ENCODE results near the gene CLIP1. TPM values are rescaled to one million over a fixed set of nuclear protein-coding genes. Genes with fewer than 3 reads are reported as not detected.

Gene CLIP1
- total RNA-seq, 2 experiments from 2014 or later: 52.0 to 54.9 TPM

DNA sequence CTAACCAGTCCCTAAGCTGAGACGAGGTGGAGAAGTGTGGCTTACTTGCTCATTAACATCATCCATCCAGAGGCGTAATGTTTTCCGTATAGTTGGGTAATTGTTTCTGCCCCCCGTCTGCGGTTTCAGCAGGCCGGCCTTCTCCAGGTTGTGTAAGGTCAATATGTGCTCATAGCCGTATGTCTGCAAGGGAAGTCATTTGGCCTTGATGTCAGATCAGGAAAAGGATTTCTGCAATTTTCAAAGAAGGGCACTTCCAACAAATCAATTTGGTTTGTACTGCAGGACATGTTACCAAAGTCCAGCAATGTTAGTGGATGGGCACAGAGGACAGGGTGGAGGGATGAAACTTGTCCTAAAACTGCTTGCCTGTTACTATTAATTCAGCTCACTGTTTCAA is 186.7 kb downstream of the CLIP1 start:
- Histone ChIP-seq H3K4me1 (ENCODE audit: insufficient read depth, low read length) (no peaks in the 10 kb centered on the region), H3K4me3 (ENCODE audit: low read length) (no peak overlapping the region), H3K36me3 (ENCODE audit: insufficient read depth, low read length) (peaks cover 90% of the 10 kb centered on the region), H3K9me3 (ENCODE audit: control insufficient read depth in 1 of 2, insufficient read depth in 1 of 2, low read length in 2 of 2) (no peaks in the 10 kb centered on the region), H3K27ac (ENCODE audit: low read depth in 1 of 2, low read length in 2 of 2) (no peak overlapping the region), H3K27me3 (ENCODE audit: control insufficient read depth in 1 of 2, insufficient read depth in 2 of 2, low read length in 2 of 2) (no peaks in the 10 kb centered on the region)
- Mint-ChIP-seq H3K27me3 (no peaks in the 10 kb centered on the region), H3K27ac (no peak overlapping the region), H3K4me1 (ENCODE audit: low read depth) (peaks cover 5% of the 10 kb centered on the region), H3K36me3 (ENCODE audit: low read depth) (peaks cover 81% of the 10 kb centered on the region), H3K9me3 (no peaks in the 10 kb centered on the region), H3K4me3 (no peak overlapping the region)
- no peak for ATAC-seq (ENCODE audit: poor library complexity)
- no peak for DNase-seq
- POLR2A ChIA-PET: interaction anchor here (1.2 kb wide), 1 partner anchor 9 kb away, joined by 3 read pairs; no protein-coding TSS in a partner anchor
- CTCF ChIA-PET: no interaction called here
- TF ChIP-seq CTCF (IDR thresholded peaks at IDR 0.05): no peak
- intact Hi-C loops (cut with DNase I, micrococcal nuclease): loop anchor here in 1 of 2 experiments (10.0 kb wide), 1 partner anchor 1739 kb away; the partner anchor contains the start of genes CCDC92 and ZNF664

DNA sequence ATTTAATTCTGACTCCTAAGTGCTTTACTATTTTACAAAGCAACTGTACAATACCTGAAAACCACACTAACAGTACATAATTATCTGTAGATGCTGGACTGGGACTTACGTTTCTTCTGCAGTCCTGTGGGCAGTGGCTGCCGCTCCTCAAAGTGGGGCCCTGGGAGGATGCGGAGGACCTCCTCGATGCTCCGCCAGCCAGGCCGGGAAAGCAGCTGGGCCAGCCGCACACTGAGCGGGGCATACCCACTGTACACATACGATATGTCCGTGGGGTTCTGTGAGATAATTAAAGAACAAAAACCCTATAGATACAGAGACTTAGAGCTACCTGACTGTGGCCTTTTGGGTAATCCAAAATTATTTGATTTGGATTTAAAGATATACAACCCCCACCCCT is 189.8 kb downstream of the CLIP1 start:
- no peak for DNase-seq
- H3K4me1 Mint-ChIP-seq (ENCODE audit: low read depth): peaks cover 5% of the 10 kb centered on the region
- intact Hi-C loops (cut with DNase I, micrococcal nuclease): loop anchor here in 1 of 2 experiments (10.0 kb wide), 1 partner anchor 1742 kb away; the partner anchor contains the start of genes CCDC92 and ZNF664
- no peaks in the 10 kb centered on the region for H3K9me3 ChIP-seq (ENCODE audit: control insufficient read depth in 1 of 2, insufficient read depth in 1 of 2, low read length in 2 of 2)
- no peak overlapping the region for H3K27ac Mint-ChIP-seq
- ATAC-seq (ENCODE audit: poor library complexity): no peak
- H3K27me3 Mint-ChIP-seq: no peaks in the 10 kb centered on the region
- TF ChIP-seq CTCF (IDR thresholded peaks at IDR 0.05): no peak
- H3K36me3 ChIP-seq (ENCODE audit: insufficient read depth, low read length): peaks cover 76% of the 10 kb centered on the region
- no peaks in the 10 kb centered on the region for H3K9me3 Mint-ChIP-seq
- H3K4me3 ChIP-seq (ENCODE audit: low read length): no peak overlapping the region
- H3K27me3 ChIP-seq (ENCODE audit: control insufficient read depth in 1 of 2, insufficient read depth in 2 of 2, low read length in 2 of 2): no peaks in the 10 kb centered on the region
- H3K27ac ChIP-seq (ENCODE audit: low read depth in 1 of 2, low read length in 2 of 2): no peak overlapping the region
- no peak overlapping the region for H3K4me3 Mint-ChIP-seq
- CTCF ChIA-PET: interaction anchor here (1.4 kb wide), 1 partner anchor 11 kb away, joined by 4 read pairs; no protein-coding TSS in a partner anchor
- H3K36me3 Mint-ChIP-seq (ENCODE audit: low read depth): peaks cover 72% of the 10 kb centered on the region
- H3K4me1 ChIP-seq (ENCODE audit: insufficient read depth, low read length): no peaks in the 10 kb centered on the region
- POLR2A ChIA-PET: no interaction called here

DNA sequence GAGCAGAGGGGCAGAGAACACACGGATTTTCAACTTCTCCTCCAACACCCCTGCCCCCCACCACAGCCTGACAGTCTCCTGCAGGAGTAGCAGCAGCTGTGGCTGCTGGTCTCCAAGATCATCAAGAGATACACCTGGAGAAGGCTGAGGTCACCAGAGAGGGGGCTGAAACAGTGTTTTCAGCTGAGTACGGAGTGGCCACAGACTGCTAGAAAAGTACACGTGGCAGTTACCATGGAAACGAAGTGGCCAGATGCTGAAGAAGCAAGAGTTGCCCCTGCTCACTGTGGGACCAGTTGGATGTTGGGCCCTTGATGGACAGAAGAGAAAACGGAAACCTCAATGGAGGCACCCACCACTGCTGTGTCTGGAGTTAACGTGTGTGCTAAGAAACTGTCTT is 191.7 kb downstream of the CLIP1 start:
- CTCF ChIA-PET: no interaction called here
- POLR2A ChIA-PET: interaction anchor here (7.6 kb wide), 1 partner anchor 14 kb away, joined by 123 read pairs; no protein-coding TSS in a partner anchor
- no peaks in the 10 kb centered on the region for H3K9me3 ChIP-seq (ENCODE audit: control insufficient read depth in 1 of 2, insufficient read depth in 1 of 2, low read length in 2 of 2)
- peaks cover 60% of the 10 kb centered on the region for H3K36me3 ChIP-seq (ENCODE audit: insufficient read depth, low read length)
- Mint-ChIP-seq H3K27ac (no peak overlapping the region), H3K4me3 (no peak overlapping the region), H3K36me3 (ENCODE audit: low read depth) (peaks cover 66% of the 10 kb centered on the region), H3K9me3 (no peaks in the 10 kb centered on the region), H3K4me1 (ENCODE audit: low read depth) (peaks cover 18% of the 10 kb centered on the region), H3K27me3 (no peaks in the 10 kb centered on the region)
- H3K4me1 ChIP-seq (ENCODE audit: insufficient read depth, low read length): peaks cover 13% of the 10 kb centered on the region
- no peaks in the 10 kb centered on the region for H3K27me3 ChIP-seq (ENCODE audit: control insufficient read depth in 1 of 2, insufficient read depth in 2 of 2, low read length in 2 of 2)
- TF ChIP-seq CTCF (IDR thresholded peaks at IDR 0.05): no peak
- H3K27ac ChIP-seq (ENCODE audit: low read depth in 1 of 2, low read length in 2 of 2): no peak overlapping the region
- intact Hi-C loops (cut with DNase I, micrococcal nuclease): loop anchor here in 1 of 2 experiments (10.0 kb wide), 1 partner anchor 1744 kb away; the partner anchor contains the start of genes CCDC92 and ZNF664
- no peak overlapping the region for H3K4me3 ChIP-seq (ENCODE audit: low read length)
- ATAC-seq (ENCODE audit: poor library complexity) (no peak), DNase-seq (no peak)

Measured in CD4-positive, alpha-beta T cell (primary cell).